ENCODE measurements around the gene TMEM209. TPM values are rescaled to one million over a fixed set of nuclear protein-coding genes. Genes with fewer than 3 reads are reported as not detected.

Gene TMEM209
- total and polyA plus RNA-seq, 12 donors, result 6.0 to 77.1 (median 35.9) TPM

- intact Hi-C loops (cut with DNase I), result no loop called here
- WGBS, 4 donors, result 0 to 55% (median 47%) methylated on average over 1 to 6 of the region's 6 CpGs; no CpG with 5 or more reads in 1 of the 4 donors
- Histone ChIP-seq H3K36me3 (replicated peaks in 1 of 2) (no peaks in the 10 kb centered on the region), H3K9me3 (replicated peaks in 1 of 3) (no peaks in the 10 kb centered on the region), H3K27me3 (no peaks in the 10 kb centered on the region), H3K4me3 (no peak overlapping the region), H3K4me1 (replicated peaks in 1 of 2) (peaks cover 7 to 10% of the 10 kb centered on the region in 2 donors), H3K27ac (no peak overlapping the region)
- no peak for TF ChIP-seq POLR2A (IDR thresholded peaks at IDR 0.05)
- TF ChIP-seq CTCF (IDR thresholded peaks at IDR 0.05), result no peak
- DNase-seq, result no peak
Observed at GRCh38 chr7:130154131-130154500, 51.1 kb downstream of the TMEM209 start.

GRCh38 chr7:130153211-130153908 is 51.8 kb downstream of the TMEM209 start:
- intact Hi-C loops (cut with DNase I), result no loop called here
- Histone ChIP-seq H3K36me3 (replicated peaks in 1 of 2) (no peaks in the 10 kb centered on the region), H3K27me3 (no peaks in the 10 kb centered on the region), H3K27ac (no peak overlapping the region), H3K4me3 (no peak overlapping the region), H3K9me3 (replicated peaks in 1 of 3) (no peaks in the 10 kb centered on the region), H3K4me1 (replicated peaks in 1 of 2) (peaks cover 7 to 10% of the 10 kb centered on the region in 2 donors)
- TF ChIP-seq CTCF (IDR thresholded peaks at IDR 0.05) (no peak), POLR2A (IDR thresholded peaks at IDR 0.05) (no peak)
- peak in 2 of 7 donors; percentile 17 to 36 for DNase-seq
- WGBS, 4 donors, result 61 to 80% (median 76%) methylated on average over 13 to 29 of the region's 29 CpGs

DNA sequence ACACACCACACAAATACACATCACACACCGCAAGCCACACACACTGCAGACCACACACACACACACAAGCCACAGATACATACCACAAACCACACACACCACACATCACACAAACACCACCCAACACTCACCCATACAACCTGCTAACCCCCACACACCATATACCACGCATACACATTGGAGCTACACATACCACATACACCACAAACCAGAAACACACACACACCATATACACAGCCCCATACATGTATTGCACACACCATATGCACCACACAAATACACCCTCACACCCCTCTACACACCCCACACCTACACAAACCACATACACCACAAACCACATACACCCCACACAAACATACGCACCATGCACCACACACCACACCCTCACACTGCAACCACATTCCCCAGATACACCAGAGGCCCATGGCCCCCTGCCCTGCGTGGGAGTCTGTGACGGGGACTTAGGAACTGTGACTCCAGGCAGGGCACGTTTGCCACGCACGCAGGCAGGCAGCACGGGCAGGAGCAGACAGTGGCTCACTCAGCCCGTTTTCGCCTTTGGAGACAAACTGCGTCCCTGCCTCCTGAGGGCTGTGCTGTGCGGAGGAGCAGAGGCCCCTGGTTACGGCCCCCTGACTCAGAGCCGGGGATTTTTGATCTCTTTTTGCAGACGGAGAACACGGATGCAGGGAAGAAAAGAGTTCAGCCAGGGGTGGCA is 52.6 kb downstream of the TMEM209 start:
- Histone ChIP-seq H3K4me1 (replicated peaks in 1 of 2) (peaks cover 7 to 10% of the 10 kb centered on the region in 2 donors), H3K27me3 (no peaks in the 10 kb centered on the region), H3K4me3 (no peak overlapping the region), H3K36me3 (replicated peaks in 1 of 2) (no peaks in the 10 kb centered on the region), H3K9me3 (replicated peaks in 1 of 3) (no peaks in the 10 kb centered on the region), H3K27ac (no peak overlapping the region)
- intact Hi-C loops (cut with DNase I), result no loop called here
- DNase-seq, result peak in 1 of 7 donors; percentile 49
- TF ChIP-seq CTCF (IDR thresholded peaks at IDR 0.05) (no peak), POLR2A (IDR thresholded peaks at IDR 0.05) (no peak)
- WGBS, 4 donors, result 73 to 83% (median 79%) methylated on average over 14 to 17 of the region's 17 CpGs

DNA sequence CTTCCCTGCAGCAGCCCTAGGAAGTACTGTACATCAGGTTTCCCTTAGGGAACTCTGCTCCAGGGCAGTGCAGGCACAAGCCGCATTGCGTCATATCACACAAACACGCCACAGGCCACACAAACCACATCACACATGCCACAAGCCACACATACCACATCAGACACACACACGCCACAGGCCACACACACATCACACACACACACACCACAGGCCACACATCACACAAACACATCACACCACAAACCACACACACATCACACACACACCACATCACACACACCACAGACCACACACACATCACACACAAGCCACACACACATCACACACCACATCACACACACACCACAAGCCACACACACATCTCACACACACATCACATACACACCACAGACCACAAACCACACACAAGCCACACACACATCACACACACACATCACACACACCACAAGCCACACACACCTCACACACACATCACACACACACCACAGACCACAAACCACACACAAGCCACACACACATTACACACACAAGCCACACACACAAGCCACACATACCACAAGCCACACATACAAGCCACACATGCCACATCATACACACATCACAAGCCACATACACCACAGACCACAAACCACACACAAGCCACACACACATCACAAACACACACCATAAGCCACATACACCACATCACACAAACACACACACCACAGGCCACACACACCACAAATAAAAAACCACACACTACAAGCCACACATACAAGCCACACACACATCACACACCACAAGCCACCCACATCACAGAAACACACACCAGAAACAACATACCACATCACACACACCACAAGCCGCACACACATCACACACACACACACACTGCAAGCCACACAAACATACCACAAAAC is 53.4 kb downstream of the TMEM209 start:
- TF ChIP-seq POLR2A (IDR thresholded peaks at IDR 0.05) (no peak), CTCF (IDR thresholded peaks at IDR 0.05) (no peak)
- Histone ChIP-seq H3K4me3 (no peak overlapping the region), H3K9me3 (replicated peaks in 1 of 3) (no peaks in the 10 kb centered on the region), H3K4me1 (replicated peaks in 1 of 2) (peaks cover 7 to 10% of the 10 kb centered on the region in 2 donors), H3K27ac (no peak overlapping the region), H3K27me3 (no peaks in the 10 kb centered on the region), H3K36me3 (replicated peaks in 1 of 2) (no peaks in the 10 kb centered on the region)
- whole genome bisulfite sequencing, 4 donors, result 77 to 90% (median 84%) methylated on average over 5 of the region's 5 CpGs
- peak in 1 of 7 donors; percentile 41 for DNase-seq
- intact Hi-C loops (cut with DNase I), result no loop called here

Measured in adrenal gland (tissue), 12 donors.